Right lobe of liver (tissue), 4 donors: ENCODE measurements around the gene LMTK2.

Experiments
- CTCF ChIP-seq, 4 donors: fragments of 200-600 bp in 3 of 4; fragments of 450-650 bp in 1 of 4; IDR thresholded peaks; one replicate each; pipeline versions ENCODE4 v1.5.1 to v1.8.0; 2016 to 2022; ENCODE audit warnings: antibody characterized with exemption in 4 of 4, mild to moderate bottlenecking in 2 of 4
- POLR2A ChIP-seq: fragments of 450-650 bp; IDR thresholded peaks from one replicate; pipeline ENCODE4 v1.6.1; 2017; ENCODE audit warnings: antibody characterized with exemption, mild to moderate bottlenecking
- donor health status: DM: no; HTN: no; CAD: no.
- donor health status: DM: no; HTN: no; CAD: no.
- donor health status: DM: no; HTN: yes; CAD: no.

GRCh38 chr7:98142658-98143057, 36.0 kb downstream of the LMTK2 start:
- no peak for TF ChIP-seq CTCF (IDR thresholded peaks at IDR 0.05)
- TF ChIP-seq POLR2A, result no peak
